ENCODE data around the gene IL12B.
"Not testable (repeated sequence)": the region's sequence is repeated elsewhere in the genome, so short reads cannot be mapped to it uniquely, and the experiment has no call there.

GRCh38 chr5:159301929-159302860 is 28.1 kb downstream of the IL12B start:
- TF ChIP-seq CTCF, POLR2AphosphoS5 (IDR thresholded peaks at IDR 0.05): not testable (repeated sequence)

Measured in breast epithelium (tissue), 3 donors.